HuH-7 (cell line): ENCODE data around the gene TPSD1.
"Not testable (repeated sequence)": the region's sequence is repeated elsewhere in the genome, so short reads cannot be mapped to it uniquely, and the experiment has no call there.

Experiments used
- DNase-seq: peaks from one replicate; pipeline ENCODE4 v3.0.0; 2011; ENCODE audit warnings: low spot score

Gene TPSD1

DNA sequence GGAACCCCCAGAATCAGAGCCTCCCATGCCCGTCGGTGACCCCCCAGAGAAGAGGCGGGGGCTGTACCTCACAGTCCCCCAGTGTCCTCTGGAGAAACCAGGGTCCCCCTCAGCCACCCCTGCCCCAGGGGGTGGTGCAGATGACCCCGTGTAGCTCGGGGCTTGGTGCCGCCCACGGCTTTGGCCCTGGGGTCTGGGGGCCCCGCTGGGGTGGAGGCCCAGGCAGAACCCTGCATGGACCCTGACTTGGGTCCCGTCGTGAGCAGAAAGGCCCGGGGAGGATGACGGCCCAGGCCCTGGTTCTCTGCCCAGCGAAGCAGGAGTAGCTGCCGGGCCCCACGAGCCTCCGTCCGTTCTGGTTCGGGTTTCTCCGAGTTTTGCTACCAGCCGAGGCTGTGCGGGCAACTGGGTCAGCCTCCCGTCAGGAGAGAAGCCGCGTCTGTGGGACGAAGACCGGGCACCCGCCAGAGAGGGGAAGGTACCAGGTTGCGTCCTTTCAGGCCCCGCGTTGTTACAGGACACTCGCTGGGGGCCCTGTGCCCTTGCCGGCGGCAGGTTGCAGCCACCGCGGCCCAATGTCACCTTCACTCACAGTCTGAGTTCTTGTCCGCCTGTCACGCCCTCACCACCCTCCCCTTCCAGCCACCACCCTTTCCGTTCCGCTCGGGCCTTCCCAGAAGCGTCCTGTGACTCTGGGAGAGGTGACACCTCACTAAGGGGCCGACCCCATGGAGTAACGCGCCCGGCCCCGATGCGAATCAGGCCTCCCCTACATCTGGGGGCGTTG lies 34.8 kb upstream of the TPSD1 start:
- DNase-seq: no peak

DNA sequence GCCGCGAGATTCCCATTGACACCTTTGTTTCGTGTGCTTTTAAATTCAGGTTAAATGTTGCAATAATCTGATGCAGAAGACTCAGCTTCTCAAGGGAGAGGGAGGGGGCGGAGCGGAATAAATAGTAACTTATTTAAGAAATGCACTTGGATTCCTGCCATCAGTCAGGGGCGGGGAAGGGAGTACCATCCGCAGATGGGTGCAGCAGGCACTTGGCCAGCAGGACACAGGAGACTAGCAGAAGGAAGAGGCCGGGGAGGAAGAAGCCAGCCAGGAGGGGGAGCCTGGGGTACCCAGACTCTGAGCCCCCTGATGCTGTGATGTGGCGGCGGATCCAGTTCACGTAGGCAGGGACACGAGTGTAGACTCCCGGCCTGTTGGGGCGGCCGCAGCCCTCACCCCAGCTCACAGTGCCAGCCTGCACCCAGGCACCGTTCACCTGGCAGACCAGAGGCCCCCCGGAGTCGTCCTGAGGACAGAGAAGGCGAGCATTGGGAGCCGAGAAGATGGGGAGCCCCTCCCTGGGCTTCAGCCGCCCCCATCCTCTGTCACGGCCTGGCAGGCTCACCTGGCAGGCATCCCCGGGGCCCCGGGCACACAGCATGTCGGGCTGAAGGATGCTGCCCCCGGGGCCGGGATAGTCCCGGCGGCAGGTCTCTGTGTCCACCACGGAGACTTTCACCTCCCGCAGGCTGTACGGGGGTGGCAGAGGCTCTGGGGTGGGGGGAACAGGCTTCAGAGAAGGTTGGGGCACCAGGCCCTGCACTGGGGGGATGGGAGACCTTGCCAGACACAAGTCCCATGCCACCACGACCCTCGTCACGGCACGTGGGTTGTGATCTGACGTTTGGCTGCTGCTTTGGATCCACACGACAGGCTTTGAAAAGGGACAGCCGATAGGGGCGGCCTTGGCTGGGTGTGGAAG lies 34.0 kb upstream of the TPSD1 start:
- DNase-seq: no peak

DNA sequence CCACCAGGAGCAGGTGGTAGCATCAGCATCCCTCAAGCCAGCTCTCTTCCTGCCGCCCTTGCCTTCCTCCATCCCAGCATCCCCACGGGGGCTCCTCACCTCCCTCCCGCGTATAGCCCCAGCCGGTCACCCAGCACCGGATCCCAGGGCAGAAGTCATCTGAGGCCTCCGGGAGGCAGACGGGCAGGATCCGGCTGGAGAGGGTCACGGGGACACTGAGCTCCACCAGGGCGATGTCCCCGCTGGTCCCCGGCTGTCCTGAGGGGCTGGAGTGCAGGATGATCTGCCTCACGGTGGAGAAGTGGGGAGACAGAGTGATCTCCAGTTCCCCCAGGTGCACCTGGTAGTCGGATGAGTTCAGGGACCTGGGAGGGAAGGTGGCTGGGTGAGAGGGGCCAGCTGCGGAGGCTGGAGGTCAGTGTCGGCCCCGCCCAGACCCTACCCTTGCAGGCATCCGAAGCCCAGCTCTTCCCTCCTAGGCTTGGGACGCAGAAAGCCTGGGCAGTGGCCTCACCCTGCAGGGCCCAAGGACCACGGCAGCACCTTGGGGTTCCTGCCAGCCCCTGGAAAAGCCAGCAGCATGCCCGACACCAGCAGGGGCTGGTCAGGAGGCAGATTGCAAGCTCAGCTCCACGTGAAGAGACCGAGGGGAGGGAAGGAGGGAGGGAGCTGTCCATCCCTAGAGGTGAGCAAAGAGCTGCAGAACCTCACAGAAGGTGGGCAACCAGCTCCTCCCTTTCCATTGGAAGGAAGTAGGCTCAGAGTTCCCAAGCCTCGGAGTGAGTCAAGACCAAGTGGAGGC lies 33.1 kb upstream of the TPSD1 start:
- DNase-seq: no peak

DNA sequence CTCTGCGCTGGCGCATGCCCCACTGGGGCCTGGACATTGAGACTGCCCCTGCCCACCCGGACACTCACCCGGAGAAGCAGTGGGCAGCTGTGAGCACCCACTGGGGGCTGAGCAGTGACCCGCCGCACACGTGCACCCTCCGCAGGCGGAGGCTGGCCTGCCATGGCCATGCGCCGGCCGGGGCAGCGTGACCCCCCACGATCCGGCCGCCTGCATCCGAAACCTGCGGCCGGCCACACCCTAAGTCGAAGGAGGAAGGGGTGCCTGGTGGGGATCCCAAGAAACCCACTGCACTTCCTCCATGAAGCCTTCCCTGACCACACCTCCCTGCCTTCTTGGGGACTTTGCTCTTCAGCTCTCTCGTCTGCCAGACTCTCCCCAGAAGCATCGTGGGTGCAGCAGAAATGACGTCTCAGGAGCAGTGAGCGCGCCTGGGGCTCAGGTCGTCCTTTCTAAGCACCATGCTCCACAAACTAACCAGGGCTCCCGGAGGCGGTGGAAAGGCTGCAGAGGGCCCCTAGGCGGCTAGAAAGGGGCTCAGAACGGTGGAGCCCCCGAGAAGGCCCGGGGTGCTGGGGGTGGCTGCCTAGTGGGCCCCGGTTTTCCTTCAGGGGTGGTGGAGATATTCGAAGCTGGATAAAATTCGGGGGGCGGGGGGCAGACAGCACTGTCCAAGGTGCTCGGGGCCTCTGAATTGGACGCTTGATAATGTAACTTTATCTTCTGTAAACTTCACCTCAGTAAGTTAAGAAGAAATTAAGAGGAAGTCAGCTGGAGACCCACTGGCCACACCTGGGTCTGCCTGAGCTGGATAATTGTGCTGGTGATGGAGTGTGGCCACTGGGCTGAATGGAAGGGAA lies 32.3 kb upstream of the TPSD1 start:
- no peak for DNase-seq

DNA sequence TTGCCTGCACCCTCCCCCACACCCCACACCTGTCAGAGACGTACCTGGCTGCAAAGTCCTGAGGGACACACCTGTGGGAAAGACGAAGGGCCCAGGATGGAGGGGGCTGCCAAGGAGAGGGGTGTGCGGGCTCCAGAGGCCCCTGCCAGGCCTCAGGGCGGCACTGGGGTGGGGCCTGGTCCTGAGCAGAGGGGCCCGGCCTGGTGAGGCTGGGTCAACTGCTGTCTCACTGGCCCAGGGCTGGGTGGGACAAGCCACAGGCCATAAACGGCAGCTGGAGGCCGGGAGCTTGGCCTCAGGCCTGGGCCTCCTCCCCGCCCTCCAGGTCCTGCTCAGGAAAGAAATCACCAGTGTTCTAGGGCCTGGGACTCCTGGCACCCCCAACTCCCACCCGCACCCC lies 31.3 kb upstream of the TPSD1 start:
- DNase-seq: no peak

DNA sequence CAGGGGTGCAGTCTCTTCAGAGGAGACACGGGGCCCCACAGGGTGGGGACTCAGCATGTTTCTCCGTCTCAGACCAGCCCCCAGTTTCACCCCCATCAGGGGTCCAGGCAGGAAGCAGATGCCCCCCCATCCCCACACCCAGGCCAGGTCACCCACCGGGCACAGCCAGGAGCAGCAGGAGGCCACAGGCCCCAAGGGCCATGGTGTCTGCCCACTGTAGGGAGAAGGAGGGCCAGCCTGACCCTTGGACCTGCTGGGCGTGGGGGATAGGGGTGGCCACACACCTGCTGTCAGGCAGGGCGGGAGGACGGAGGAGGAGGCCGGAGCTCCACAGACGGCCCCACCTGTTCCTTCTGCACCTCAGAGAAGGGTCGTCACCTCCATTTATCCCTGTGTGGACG lies 30.8 kb upstream of the TPSD1 start, which contains the start of gene TPSG1:
TPSG1 (minus strand) TSS at position 218 of the 401 bp plus-strand sequence; CDS start at position 202, 16 bp downstream.
- no peak for DNase-seq

DNA sequence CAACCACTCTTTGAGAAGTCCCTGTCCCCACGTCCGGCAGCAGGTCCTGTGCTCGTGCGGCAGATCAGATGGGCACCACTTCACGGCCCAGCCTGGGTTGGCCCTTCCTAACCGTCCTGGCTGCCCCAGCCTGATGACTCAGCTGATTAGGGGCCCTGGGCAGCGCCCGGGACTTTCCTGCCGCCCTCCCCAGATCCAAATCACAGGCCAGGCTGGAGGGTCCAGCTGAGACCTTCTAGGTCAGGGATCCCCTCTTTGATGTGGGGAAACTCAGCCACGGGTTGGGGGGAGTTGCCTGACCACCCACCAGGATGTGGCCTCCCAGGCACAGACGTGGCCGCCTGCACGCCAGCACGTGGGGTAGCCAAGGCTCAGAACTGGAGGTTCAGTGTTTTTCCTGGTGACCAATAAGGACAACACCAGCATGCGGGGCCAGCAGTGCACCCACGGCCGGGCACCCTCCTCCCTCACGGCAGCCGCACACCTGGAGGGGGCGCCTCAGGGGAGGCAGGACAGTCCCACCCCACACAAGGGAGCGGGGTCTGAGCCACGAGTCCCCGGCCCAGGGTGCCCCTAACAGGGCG lies 30.0 kb upstream of the TPSD1 start:
- DNase-seq: not testable (repeated sequence)

DNA sequence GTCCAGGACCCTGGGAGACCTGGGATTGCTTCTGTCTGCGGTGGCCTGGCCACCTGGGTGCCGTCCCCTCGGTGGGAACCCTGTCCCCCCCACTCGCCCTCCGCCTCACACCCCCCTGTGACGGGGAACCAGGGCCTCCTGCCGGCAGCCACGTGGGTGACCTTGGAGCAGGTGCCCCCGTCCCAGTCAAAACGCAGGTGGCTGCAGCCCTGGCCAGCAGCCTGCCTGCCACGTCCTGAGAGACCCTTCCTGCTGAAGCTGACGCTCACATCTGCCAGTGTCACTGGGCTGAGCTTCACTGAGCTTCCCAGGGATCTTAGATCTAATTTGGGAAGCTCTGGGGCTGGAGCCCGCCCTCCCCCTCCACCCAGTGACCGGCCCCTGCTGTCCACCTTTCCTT lies 29.2 kb upstream of the TPSD1 start:
- DNase-seq: not testable (repeated sequence)

DNA sequence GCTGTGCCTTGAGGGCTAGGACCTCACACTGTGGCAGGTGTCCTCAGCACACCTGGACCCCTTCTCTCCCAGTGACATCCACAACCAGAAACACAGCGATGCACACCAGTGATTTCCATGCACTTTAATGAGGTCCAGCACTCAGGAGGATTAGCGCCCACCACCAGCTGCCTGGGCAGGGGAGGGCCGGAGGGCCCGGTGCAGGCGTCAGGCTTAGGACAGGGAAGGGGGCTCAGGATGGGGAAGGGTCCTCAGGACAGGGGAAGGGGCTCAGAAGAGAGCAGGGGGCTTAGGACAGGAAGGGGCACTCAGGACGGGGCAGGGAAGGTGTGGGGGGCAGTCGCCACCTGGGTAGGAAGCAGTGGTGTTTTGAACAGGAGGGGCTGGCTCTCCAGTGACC lies 27.6 kb upstream of the TPSD1 start:
- DNase-seq: not testable (repeated sequence)

DNA sequence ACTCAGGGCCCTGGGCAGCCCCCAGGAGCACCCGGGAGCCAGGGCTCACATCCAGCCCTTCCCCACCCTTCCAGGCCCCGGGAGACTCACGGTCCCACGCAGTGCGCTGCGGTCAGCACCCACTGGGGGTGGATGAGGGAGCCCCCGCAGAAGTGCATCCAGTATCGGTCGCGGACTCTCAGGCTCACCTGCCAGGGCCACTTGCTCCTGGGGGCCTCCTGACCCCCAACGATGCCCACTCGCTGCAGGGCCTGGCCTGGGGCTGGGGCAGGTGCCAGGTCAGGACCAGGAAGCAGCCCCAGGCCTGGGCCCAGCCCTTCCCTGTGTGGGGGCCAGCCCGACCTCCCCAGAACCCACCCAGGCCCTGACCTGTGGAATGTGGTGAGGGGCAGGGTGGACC lies 26.4 kb upstream of the TPSD1 start:
- DNase-seq: not testable (repeated sequence)

DNA sequence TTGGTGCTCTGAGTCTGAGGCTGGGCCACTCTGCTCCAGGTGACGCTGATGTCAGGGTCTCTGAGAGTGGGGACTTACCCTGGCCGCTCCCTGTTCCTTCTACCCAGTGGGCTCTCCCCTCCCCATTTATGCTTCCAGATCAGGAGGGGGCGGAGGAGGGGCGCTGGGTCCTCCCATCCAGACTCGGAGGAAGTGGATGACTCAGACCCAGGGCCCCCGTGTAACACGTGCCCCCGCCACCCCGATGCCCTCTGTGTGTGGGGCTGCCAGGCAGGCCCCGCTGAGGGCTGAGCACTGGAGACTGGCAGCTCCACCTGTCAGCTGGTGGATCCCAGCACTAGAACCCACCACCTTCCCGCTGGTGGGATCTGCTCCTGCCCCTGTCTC lies 25.8 kb upstream of the TPSD1 start, which contains the start of gene TPSB2:
TPSB2 (minus strand) TSS at position 101 of the 387 bp plus-strand sequence. CDS start 233 bp downstream, outside the sequence.
- not testable (repeated sequence) for DNase-seq

DNA sequence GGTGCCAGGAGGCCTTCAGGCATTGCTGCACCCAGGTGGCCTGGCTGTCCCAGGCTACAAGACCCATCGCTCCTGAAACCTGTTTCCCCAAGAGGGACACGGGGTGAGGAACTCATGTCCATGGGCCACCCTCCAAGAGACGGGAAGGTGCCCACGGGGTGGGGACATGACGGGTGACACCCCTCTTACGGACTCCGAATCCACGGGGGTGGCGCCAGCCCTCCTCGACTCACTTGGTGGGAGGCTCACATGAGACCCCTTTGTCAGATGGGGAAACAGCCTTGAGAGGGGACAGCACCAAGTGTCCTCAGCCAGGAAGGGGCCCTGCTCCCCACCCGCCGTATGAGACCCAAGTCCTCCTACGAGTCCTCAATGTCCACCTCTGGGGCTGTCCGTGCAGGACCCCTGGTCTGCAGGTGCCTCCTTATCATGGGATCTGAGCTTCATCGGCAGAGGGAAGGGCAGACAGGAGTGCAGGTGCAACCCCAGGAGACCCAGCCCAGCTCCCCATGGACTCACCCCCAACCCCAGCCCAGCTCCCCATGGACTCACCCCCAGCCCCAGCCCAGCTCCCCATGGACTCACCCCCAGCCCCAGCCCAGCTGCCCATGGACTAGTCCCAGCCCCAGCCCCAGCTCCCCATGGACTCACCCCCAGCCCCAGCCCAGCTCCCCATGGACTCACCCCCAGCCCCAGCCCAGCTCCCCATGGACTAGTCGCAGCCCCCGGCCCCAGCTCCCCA lies 25.2 kb upstream of the TPSD1 start:
- not testable (repeated sequence) for DNase-seq

DNA sequence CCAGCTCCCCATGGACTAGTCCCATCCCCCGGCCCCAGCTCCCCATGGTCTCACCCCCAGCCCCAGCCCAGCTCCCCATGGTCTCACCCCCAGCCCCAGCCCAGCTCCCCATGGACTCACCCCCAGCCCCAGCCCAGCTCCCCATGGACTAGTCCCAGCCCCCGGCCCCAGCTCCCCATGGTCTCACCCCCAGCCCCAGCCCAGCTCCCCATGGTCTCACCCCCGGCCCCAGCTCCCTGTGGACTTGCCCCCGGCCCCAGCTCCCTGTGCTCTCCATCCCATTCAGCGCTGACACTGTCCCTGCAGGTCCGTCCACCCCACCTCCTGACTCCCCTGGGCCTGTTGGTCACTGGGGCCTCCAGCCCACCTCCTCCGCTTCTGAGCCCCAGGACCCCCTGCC lies 24.6 kb upstream of the TPSD1 start:
- DNase-seq: not testable (repeated sequence)

DNA sequence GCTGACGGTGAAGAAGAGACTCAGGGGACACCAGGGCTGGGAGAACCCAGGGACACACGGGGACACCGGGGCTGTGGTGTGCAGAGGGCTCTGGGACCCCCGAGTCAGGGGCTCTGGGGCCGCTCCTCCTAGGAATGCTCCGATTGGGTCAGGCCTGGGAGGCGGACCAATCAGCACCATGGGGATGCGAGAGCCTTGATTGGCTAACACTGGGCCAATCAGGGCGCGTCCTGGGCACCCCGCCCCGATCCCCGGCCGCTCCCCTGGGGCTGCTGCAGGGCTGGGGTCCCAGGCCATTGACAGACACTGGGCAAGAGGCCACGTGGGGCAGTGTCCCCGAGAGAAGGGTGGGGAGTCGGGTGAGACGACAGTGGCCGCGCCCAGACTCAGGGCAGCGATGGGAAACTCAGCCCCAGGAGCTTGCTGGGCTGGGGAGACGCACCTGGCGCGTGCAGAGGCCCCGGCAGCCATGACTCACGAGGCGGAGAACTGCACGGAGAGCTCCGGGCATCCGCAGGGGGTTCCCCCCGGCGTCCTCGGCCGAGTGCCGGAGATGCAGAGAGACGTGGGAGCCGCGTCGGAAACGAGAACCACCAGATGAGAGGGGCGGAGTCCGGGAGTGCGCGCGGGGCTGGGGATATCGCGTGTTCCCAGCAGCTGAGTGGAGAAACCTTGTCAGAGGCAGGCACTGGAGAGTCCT lies 23.7 kb upstream of the TPSD1 start:
- DNase-seq: not testable (repeated sequence)

DNA sequence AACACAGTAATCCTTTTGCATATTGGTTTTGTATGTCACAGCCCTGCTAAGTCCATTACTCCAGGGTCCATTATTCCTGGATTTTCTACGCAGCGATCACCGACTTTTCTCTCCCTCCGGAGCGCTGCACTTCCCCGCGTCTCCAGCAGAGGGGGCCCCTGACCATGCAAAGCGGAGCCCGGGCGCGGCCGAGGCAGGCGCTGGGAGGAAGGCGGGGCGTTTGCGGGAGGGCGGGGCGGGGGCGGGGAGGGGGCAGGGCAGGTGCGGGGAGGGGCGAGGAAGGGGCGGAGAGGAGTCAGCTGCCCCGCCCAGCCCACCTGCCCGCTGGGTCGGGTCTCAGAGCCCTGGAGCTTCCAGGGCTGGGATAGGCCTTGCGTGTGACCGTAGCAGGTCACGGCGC lies 19.2 kb upstream of the TPSD1 start:
- DNase-seq: not testable (repeated sequence)

DNA sequence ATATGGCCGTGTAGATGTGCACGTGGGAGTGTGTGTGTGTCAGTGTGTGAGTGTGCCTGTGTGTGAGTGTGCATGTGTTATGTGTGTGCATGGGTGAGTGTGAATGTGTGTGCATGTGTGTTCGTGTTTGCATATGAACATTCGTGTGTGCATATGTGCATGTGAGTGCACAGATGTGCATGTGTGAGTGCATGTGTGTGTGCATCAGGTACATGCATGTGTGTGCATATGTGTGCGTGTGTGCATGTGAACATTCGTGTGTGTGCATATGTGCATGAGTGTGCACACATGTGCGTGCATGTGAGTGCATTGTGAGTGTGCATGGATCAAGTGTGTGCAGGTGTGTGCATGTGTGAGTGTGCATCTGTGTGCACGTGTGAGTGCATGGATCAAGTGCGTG lies 17.9 kb upstream of the TPSD1 start:
- DNase-seq: no peak

DNA sequence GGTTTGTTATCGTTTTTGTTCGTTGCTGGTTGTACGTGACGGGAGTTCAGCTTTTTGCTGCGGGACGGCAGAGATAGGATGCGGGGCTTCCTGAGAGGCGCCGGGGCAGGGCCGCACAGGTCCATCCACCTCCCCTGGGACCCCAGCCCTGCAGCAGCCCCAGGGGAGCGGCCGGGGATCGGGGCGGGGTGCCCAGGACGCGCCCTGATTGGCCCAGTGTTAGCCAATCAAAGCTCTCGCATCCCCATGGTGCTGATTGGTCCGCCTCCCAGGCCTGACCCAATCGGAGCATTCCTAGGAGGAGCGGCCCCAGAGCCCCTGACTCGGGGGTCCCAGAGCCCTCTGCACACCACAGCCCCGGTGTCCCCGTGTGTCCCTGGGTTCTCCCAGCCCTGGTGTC lies 17.0 kb upstream of the TPSD1 start:
- DNase-seq: not testable (repeated sequence)

DNA sequence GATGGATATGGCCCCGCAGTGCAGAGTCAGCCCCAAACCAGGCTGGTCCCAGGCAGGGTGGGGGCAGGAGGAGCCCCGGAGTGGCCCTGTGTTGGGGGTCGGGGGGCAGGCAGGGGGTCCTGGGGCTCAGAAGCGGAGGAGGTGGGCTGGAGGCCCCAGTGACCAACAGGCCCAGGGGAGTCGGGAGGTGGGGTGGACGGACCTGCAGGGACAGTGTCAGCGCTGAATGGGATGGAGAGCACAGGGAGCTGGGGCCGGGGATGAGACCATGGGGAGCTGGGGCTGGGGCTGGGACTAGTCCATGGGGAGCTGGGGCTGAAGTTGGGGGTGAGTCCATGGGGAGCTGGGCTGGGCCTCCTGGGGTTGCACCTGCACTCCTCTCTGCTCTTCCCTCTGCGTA lies 16.3 kb upstream of the TPSD1 start:
- not testable (repeated sequence) for DNase-seq

DNA sequence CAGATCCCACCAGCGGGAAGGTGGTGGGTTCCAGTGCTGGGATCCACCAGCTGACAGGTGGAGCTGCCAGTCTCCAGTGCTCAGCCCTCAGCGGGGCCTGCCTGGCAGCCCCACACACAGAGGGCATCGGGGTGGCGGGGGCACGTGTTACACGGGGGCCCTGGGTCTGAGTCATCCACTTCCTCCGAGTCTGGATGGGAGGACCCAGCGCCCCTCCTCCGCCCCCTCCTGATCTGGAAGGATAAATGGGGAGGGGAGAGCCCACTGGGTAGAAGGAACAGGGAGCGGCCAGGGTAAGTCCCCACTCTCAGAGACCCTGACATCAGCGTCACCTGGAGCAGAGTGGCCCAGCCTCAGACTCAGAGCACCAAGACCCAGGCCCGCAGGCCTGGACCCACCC lies 15.4 kb upstream of the TPSD1 start, which contains the start of gene TPSAB1:
TPSAB1 (plus strand) TSS at position 270 of the 400 bp plus-strand sequence. CDS start 234 bp downstream, outside the sequence.
- DNase-seq: not testable (repeated sequence)
